ENCODE measurements around the gene WASF1. TPM values are rescaled to one million over a fixed set of nuclear protein-coding genes. Genes with fewer than 3 reads are reported as not detected.

The WASF1 gene
- total and polyA plus RNA-seq, 12 donors, result 0.43 to 3.1 (median 0.99) TPM

DNA sequence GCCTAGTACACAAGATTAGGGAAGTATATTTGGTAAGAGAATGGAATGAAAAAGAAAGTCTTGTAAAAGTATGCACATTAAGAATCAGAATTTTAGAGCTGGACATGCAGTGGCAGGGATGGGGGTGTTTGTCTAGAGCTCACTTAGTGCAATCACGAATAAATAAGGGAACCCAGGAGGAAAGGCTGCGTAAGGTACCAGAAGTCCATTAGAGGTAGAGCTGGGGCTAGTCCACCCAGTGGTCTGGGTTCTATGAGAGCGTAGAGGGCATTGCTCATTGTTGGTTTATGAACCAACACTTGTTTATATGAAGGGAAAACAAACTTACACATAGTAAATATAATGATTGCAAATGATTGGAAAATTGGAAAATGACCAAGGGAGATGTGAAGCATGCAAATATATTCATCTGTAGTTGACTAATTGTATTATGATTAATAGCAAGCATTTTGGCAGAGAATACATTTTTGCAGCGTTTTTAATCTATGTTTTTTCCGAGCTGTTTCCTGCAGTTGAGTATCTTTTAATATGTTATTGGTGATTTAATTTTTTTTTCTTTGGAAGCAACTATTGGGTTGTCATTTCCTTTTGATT, 3.9 kb upstream of the WASF1 start:
- 66 to 75% methylated on average over 5 of the region's 5 CpGs for WGBS, 2 donors
- no peak for ATAC-seq
- no peak overlapping the region for H3K27ac ChIP-seq
- TF ChIP-seq, protein P1, sequence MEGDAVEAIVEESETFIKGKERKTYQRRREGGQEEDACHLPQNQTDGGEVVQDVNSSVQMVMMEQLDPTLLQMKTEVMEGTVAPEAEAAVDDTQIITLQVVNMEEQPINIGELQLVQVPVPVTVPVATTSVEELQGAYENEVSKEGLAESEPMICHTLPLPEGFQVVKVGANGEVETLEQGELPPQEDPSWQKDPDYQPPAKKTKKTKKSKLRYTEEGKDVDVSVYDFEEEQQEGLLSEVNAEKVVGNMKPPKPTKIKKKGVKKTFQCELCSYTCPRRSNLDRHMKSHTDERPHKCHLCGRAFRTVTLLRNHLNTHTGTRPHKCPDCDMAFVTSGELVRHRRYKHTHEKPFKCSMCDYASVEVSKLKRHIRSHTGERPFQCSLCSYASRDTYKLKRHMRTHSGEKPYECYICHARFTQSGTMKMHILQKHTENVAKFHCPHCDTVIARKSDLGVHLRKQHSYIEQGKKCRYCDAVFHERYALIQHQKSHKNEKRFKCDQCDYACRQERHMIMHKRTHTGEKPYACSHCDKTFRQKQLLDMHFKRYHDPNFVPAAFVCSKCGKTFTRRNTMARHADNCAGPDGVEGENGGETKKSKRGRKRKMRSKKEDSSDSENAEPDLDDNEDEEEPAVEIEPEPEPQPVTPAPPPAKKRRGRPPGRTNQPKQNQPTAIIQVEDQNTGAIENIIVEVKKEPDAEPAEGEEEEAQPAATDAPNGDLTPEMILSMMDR (IDR thresholded peaks at IDR 0.05), result no peak
- H3K4me3 ChIP-seq, result no peak overlapping the region
- DNase-seq, result no peak
- H3K4me1 ChIP-seq, result peaks cover 11 to 70% (median 42%) of the 10 kb centered on the region in 9 donors
- H3K27me3 ChIP-seq, result no peaks in the 10 kb centered on the region
- H3K9me3 ChIP-seq, result no peaks in the 10 kb centered on the region
- H3K36me3 ChIP-seq, result no peaks in the 10 kb centered on the region
- intact Hi-C loops (cut with DNase I), result no loop called here

DNA sequence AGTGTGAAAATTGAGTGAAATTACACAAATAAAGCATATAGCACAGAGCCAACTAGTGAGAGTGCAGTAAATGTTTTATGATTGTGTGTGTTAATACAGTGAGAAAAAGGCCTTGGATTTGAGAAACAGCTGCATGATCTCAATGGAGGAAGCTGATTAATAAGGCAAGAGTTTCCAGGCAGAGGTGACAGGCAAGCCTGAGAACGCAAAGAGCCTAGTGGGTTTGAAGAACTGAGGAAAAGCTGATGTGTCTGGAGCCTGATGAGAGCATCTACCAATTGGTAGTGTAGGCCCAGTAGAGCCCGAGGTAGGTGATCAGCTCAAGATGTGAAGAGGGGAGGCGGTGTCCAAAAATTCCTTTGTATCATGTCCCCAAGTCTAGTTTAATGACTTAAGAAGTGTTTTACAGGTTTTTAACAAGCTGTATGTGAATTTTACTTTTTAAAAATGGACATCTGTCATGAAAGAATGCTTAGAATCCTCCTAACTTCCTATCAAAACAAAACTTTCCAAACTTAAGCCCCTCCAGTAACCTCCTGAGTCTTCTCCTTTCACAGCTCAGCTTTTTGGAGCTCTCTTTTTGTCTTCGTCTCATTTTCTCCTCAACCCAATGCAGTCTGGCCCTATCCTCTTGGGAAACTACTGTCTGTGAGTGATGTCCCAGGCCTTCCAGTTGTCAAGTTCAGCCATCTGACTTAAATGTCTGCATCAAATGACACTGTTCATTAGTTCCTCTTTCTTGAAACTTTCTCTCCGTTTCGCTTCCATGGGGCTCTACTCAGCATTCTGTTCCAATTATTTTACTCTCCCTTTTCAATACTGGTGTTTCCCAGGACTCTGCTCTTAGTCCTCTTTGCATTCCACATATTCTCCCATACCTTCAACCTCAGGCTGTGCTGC, 1.9 kb upstream of the WASF1 start:
- no peaks in the 10 kb centered on the region for H3K36me3 ChIP-seq
- 56 to 59% methylated on average over 6 of the region's 6 CpGs for WGBS, 2 donors
- peaks cover 11 to 59% (median 37%) of the 10 kb centered on the region in 9 donors for H3K4me1 ChIP-seq
- H3K4me3 ChIP-seq, result peak overlapping the region; percentile 73 to 98 (median 83)
- no peaks in the 10 kb centered on the region for H3K9me3 ChIP-seq
- DNase-seq (no peak), ATAC-seq (no peak)
- intact Hi-C loops (cut with DNase I), result no loop called here
- TF ChIP-seq, protein P1 (IDR thresholded peaks at IDR 0.05), result no peak
- no peaks in the 10 kb centered on the region for H3K27me3 ChIP-seq
- peak overlapping the region in 4 of 10 donors; percentile 83 to 96 (median 88) for H3K27ac ChIP-seq

DNA sequence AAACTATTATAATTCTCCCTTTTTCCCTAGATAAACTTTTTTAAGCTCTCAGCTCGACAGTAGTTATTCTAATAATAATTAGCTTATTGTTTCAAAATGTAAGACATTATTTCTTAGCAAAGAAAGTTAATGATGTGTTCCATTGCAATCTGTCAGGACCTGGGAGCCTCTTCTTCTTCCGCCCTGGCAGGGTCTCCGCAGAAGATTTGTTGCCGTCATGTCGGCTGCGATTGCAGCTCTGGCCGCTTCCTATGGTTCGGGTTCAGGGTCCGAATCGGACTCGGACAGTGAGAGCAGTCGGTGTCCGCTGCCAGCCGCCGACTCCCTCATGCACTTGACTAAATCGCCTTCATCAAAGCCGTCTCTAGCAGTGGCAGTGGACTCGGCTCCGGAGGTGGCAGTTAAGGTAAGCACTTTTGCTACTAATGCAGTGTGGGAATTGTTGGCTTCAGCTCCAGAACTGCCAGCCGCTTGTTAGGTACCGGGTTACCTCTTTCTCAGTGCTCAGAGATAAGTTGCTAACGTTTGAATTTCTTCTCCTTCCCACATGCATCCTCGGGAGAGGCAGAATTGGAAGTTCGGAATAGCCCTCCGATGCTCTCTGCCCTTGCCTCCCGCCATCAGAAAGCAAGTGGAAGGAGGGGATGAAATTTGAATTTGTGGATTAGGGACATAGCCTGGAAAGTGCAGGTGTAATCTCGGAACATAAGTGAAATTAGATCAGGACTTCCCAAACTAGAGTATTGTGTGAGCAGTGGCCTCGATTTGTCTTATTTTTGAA, 948 bp upstream of the WASF1 start, which contains the start of gene CDC40:
CDC40 (plus strand) TSS at position 200 of the 781 bp plus-strand sequence; CDS start at position 218, 18 bp downstream.
- peak; percentile 60 to 63 for DNase-seq
- Histone ChIP-seq H3K9me3 (no peaks in the 10 kb centered on the region), H3K36me3 (no peaks in the 10 kb centered on the region), H3K4me1 (peaks cover 11 to 49% (median 37%) of the 10 kb centered on the region in 9 donors), H3K4me3 (peak within 1 kb of the TSS; percentile 73 to 98 (median 83)), H3K27me3 (no peaks in the 10 kb centered on the region), H3K27ac (peak within 1 kb of the TSS; percentile 4 to 96 (median 84))
- TF ChIP-seq, protein P1 (IDR thresholded peaks at IDR 0.05), result no peak
- 1% methylated on average over 28 of the region's 28 CpGs for WGBS, 2 donors
- ATAC-seq, result peak; percentile 50 to 81 (median 74)
- intact Hi-C loops (cut with DNase I), result no loop called here

Measured in heart right ventricle (tissue), 16 donors.